HG03095 (cell line): ENCODE data around the gene PIK3R1.
"Not testable (repeated sequence)": the region's sequence is repeated elsewhere in the genome, so short reads cannot be mapped to it uniquely, and the experiment has no call there.

ENCODE experiments used
- ATAC-seq: cut with Tn5 transposase; IDR thresholded peaks from one replicate; pipeline ENCODE4 v1.9.1; 2021; ENCODE audit warnings: moderate library complexity; ENCODE audit not compliant: unreplicated experiment

PIK3R1 gene

DNA sequence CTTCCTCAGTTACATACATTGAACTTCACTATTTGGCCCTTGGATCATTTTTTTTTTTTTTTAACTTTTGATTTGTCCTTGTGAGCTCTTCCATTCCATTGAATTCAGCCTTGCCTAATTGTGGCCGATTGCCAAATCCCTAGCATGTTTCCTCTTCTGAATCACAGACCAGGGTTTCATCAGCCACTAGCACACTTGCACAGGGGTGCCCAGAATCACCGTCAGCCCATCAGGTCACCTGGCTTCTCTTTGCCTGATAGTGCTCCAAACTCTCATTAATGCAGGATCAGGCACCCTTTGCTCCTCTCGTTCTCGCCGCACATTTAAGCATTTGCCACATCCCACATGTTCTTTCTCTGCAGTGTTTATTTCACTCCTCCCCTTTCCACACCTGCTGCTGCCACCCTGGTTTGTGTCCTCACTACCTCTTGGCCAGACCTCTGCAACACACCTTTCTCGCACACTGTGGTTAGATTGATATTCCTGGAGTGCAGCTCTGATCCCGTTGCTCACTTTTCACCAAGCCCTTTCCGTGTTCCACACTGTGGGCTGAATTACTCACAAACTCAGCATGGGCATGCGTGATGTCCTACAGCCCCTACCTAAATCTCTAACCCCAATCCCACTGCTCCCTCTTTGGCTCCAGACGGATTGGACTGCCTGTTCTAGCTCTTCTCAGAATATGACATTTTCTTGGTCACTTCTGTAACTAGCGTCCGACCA is 9.8 kb downstream of the PIK3R1 start:
- no peak for ATAC-seq

DNA sequence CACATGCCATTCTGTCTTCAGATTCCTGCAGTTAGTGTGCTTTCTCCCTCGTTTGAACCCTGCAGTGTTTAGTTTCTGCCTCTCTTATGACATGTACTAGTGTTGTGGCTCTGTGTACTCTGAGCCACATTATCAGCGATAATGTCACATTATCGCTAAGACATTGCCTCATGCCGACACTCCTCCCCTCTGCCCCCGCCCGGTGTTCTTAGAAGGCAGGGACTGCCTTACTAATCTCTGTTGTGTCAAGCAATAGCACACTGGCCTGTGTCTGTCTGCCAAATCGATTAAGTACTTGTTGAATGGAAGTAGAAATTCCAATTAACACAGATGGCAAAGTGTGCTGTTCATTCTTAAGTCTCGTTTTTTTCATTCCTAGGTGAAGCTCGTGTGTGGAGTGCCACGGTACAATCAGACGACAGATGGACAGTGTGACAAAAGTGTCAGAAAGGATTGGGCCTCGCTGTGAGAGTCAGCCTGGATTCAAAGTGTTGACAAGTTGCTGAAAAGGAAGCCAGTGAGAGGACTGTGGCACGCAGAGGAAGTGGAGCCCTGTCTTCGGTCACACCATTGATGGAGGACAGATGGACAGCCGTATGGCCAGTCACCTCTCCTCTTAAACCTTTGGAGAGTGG is 10.5 kb downstream of the PIK3R1 start:
- ATAC-seq: no peak

DNA sequence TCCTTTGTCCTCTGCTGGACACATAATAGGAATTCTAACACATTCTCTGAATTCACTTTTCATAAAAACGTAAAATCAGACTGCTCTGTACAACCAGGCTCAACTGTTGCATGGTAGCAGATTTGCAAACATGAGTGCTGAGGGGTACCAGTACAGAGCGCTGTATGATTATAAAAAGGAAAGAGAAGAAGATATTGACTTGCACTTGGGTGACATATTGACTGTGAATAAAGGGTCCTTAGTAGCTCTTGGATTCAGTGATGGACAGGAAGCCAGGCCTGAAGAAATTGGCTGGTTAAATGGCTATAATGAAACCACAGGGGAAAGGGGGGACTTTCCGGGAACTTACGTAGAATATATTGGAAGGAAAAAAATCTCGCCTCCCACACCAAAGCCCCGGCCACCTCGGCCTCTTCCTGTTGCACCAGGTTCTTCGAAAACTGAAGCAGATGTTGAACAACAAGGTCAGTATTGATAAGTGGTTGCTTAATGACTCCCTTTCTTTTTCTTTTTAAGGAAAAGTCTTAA is 11.1 kb downstream of the PIK3R1 start:
- no peak for ATAC-seq

DNA sequence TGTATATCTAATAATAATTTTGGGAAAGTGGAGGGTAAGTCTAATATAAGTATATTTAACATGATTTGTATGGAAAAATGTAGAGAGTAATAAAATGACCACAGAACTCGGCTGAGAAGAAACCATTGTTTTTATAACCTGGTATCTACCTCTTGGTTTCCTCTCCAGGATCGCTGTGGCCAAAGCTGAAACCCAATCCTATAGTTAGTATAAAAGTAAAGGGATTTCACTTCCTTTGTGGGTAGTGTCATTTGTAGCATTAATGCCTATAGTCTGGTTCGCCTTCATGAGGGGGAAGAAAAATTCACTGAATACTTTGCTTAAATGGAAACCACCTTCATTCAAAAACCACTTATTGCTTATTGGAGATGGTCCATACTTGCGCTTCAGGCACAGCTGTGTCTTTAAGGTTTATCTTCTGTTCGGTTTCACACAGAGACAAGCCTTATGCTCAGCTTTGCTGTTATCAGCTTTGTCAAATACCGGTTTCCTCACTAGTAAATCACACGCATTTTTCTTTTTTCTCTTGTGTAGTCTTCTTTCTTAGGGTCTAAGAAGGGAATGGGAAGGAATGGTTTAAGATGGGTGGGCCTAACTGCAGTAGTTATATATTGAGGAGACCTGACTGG is 12.1 kb downstream of the PIK3R1 start:
- ATAC-seq: no peak

DNA sequence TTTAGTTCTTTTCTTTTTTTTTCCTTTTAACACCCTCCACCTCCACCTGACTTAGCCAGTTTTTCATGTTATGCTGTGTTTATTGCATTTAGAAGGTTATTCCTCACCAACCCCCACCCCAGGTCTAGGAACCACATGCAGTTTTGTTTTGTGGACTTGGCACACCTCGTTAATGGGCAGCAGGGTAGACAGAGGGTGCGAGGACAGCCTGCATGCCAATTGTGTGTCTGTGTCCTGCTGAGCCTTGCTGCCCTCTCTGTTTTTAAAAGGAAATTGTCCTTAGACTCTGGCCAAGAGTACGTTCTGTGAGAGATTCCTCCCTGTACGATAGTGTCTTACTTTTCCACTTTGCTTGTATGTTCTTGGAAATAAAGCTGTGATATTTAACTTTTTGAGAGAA is 13.9 kb downstream of the PIK3R1 start:
- no peak for ATAC-seq

DNA sequence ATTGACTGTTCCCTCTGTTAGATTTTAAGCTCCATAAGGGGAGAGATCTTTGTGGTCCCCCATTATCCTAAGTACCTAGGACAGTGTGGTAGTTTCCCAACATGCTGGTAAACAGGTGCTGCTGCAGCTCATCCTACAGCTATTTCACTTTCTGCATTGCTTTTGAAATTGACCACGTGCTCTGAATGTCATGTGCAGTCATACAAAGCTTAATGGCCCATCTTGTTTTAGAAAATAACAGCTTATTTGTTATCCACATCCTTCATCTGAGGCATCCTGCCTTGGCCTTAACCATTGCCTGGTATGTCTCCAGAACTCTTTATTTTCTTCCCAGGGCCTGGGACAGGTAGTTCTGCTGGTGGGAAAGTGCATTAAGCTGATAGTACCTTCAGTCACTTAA is 14.7 kb downstream of the PIK3R1 start:
- no peak for ATAC-seq

DNA sequence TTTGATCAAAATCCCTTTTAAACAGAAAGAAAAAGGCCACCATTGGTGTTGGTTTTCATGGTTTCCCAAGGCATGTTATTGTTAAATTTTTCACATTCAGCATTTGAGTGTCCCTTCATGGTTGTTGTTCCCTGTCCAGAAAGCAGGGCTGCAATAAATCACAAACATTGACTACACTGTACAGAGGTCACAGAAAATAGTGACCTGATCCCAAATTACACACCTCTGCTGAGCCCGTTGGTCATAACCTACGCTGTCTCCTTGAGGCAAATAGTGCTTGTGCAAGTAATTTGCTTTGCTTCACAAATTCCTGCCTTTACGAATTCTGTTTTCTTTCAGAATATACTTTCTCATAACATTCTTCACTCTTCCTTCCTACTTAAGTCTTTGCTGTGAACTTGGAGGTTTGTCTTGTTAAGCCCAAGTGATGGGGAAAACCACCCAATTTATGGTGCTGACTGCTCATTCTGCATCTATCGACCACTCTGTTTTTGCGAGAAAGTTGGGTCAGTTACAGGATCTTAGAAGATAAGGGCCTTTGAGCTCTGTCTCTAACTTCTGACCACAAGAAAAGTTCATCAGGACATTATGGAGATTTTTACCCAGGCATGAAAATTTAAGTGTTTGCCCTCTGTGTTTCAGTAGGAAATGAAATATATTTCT is 16.0 kb downstream of the PIK3R1 start:
- no peak for ATAC-seq

DNA sequence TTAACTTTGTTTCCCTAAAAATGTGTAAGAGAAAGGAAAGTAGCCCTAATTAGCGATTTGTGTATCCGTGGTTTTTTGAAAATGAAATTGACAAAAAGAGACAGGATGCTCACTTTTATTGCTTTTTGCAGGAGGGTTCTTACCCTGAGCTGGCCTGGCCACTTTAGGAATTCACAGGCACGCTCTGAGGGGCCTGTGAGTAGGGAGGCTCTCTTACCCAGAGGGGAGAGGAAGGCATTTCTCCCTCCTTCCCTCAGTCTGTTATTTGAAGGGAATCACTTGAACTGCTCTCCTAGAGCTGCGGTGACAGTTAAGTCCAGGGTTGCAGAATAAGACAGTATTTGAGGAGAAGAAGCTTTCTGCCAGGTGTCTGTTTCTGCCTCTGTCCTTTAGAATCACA is 16.7 kb downstream of the PIK3R1 start:
- ATAC-seq: no peak

DNA sequence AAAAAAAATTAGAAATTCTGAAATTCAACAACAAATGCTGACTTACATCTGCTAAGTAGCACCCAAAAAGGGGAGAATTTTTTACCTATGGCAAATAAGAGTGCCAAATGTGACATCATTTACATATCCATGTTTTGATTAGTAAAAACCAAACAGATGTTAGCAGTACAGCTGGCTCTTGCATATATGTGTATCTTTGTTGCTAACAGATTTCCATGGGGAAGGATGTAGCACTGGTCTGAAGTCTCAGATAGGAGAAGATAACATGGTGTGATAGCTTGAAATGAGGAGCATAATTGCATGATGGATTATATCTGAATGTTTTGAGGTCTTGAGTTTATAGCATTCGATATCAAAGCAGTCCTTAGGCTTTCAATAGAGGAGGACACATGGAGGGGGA is 17.5 kb downstream of the PIK3R1 start:
- ATAC-seq: no peak

DNA sequence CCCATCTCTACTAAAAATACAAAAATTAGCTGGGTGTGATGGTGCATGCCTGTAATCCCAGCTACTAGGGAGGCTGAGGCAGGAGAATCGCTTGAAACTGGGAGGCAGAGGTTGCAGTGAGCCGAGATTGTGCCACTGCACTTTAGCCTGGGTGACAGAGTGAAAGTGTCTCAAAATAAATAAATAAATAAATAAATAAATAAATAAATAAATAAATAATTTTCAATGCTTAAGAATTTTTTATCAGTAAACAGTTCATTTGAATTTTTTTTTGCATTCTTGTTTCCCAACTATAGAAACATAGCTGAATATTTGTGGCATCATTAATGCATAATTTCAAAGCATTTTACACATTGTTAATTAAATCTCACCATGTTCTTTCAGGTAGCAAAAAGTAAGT is 19.7 kb downstream of the PIK3R1 start:
- ATAC-seq: not testable (repeated sequence)

DNA sequence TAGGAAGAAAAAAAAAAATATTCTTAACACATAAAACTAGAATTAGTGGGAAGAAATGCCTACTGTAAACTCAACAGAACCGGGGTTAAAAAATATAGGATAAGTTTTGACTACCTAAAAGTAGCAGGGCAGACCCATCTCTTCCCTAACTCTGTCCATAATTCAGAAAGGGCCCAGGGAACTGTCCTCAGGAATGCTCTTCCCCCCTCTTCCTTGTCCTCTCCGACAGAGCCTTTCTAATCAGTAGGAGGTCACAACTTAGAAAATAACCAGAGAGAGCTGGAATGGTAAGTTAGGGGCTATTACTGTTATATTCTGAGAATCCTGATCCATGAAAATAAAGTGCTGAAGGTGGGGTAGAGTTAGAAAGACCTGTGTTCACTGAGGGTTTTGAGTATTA is 22.2 kb downstream of the PIK3R1 start:
- no peak for ATAC-seq

DNA sequence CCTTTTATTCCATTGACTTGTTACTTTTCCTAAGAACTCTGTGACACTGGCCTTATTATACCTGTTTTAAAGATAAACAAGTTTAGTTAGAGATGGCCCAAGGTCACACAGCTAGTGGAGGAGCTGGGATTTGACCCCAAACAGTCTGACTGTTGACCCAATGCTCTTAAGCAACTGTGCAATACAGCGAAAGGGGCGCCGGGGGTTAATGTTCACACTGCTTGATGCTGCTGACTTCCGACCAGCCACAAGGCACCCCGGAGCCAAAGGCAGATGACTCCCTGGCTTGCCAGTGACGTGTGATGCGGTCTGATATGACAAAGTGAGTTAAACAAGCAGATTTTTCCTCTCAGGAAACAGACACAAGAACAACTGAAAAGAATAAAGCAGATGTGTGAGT is 23.9 kb downstream of the PIK3R1 start:
- ATAC-seq: peak; percentile 90

DNA sequence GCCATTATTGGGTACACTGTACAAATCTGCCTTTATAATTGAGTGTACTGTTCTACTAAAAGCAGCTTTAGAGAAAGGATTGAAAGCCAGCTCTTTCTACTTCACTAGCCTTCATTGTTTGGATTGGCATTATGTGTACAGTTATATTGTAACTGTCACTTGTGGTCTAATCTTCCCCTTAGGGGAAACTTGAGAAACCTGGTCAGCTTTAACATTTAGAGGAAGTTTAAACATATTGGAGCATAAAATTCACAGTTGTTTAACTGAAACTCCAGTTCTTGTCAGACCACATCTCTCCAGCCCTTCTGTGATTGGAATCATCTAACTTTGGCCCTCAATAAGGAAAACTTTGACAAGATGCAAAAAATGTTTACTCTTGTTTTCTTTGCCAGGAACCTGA is 24.6 kb downstream of the PIK3R1 start:
- ATAC-seq: peak; percentile 56

DNA sequence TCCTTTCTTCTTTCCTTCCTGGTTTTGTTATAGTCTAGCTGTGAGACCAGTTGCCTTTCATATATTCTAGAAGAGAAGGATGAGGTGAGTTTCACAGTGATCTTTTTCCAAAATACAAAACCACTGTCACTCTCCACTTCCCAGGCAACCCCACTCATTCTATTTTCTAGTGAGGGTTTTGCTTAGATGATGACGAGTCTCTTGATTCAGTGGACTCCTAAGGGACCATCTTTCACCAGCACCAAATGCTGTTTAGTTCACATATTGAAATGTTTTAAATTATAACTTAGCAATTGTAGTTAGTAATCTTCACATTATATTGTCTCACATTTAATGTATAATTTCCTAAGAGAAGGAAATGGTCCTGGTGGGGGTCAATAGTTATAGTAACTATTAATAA is 25.2 kb downstream of the PIK3R1 start:
- ATAC-seq: no peak

DNA sequence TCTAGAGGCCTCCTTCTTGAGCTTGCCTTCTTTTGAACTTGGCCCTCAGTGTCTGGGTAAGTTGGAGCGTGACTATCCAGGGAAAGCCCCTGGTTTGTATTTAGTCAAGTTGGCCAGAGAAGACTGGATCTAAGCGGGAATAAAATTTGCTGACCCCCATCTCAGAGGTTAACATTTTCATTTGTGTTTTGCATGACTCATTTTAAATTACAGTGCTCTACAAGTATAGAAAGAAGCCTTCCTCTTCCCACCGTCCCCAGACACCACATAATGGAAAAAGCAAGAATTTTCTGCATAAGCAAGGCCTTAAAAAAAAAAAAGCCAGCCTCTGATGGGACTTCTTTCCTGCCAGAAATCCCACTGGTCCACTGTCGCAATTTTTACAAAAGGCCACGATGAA is 27.2 kb downstream of the PIK3R1 start:
- no peak for ATAC-seq

DNA sequence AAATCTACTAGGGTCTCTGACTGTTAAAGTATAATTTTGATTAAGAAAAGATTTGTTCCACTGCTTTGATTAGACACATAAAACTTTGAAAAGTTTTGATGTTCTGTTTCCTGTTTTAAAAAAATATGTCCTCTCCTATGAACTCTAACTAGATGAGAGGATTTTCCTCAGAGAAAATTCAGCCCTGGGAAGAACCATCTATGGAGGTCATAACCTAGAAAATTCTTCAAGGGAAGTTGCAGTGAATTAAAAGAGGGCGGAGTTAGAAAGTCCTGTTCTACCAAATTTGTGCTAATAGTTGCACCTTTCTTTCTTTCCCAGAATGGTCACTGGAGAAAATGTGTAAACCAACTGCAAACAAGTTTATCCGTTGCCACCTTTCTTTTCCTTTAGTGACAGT is 27.7 kb downstream of the PIK3R1 start:
- ATAC-seq: no peak

DNA sequence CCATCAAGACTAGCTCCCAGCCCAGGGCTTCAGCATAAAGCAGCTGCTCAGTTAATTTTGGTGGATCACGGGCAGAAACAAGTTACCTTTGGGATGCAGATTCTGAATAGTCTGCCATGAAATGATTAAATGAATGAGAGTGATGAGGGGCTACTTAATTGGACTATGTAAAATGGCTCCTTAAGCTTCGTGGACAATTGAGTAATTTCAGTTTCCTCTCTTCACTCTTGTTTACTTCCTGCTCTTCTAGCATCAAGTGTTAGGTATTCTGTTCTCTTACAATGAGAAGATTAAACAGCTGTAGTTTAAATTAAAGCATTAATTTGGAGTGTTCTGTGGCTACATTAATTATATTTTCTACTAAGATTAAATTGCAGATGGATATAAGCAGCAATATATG is 28.1 kb downstream of the PIK3R1 start:
- ATAC-seq: no peak

DNA sequence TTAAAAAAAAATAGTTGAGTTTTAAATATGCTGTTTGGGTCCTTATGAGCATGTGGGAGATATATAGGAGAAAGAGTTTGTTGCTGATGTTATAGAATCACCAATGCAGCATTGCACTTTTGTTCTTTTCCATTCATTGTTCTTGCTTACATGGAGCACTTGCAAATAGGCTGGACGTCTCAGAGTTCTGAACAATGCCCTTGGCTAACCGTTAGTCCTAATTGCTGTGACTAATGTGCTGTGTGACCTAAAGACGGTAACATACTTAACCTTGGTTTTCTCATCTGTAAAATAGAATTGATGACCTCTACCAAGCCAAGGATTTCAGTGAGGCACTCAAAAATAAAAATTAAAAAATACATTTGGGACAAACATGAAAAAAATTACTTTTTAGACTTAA is 29.8 kb downstream of the PIK3R1 start:
- no peak for ATAC-seq

DNA sequence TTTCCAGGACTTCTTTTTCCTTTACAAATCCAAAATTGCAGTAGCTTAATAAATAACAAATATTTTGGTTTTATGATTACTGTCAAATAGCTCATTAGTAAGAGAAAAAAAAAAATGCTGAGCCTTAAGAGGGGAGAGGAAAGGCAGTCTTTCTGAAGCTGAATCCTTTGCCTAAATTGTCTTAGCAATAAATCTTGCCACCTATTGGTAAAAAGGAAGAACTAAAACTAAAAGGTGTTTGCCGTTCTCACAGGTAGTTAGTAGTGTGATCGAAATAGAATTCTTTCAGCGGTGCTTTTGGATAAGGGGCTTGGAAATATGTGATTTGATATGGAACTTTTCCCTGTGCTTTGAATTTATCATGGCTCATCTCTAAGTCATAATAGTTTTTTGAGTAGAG is 31.2 kb downstream of the PIK3R1 start:
- no peak for ATAC-seq

DNA sequence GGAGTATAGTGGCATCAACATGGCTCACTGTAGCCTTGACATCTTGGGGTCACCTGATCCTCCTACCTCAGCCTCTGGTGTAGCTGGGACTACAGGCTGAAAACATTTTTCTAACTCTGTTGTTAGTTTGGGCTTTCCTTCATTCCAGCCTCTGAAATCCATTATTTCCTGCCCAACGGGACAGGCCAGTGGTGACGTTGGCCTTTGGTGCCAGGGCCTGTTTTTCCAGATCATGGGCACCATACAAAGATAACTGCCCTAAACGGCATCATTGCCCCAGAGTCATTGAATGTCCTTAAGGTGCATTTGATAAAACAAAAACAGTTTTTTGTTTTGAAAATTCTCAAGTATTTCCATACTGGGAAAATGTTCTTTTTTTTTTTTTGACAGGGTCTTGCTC is 32.1 kb downstream of the PIK3R1 start:
- ATAC-seq: no peak

DNA sequence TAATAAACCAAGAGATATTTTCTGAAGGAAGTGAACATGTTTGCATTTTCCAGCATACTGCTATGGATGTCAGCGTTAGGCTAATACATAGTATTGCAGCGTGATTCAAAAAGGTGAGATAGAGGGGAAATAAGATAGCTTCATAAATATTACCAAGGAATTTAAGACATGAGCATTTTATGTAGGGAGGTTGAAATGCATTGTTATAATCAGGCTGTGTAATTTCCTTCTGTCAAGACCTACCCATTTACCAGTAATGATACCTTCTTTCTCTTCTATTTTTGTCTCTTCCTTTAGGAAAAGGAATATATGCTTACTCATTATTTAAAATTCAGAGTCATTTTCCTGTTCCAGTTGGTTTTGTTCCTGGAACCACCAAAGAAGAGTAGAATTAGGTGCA is 33.3 kb downstream of the PIK3R1 start:
- ATAC-seq: no peak

DNA sequence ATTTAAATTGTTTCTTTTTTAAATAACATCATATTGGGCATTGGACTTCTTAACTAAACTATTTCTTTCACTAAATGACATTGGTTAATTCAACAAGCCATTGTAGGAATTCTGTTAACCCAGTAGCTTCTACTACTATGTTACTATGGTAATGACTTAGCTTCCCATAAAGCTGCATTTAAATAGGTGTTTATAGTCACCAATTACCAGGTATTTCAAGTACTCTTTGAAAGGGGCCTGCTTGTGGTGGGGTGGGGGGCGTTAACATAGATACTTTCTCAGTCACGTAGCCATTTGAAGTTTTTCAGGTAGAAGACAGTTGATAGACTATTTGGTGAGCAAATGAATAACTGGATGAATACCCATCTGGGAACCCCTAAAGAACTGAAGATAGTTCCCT is 34.0 kb downstream of the PIK3R1 start:
- ATAC-seq: no peak
